ENCODE measurements around the gene GPR150. TPM values are rescaled to one million over a fixed set of nuclear protein-coding genes. Genes with fewer than 3 reads are reported as not detected.

Gene GPR150
- total and polyA plus RNA-seq, 2 of the 4 experiments (the other 2 are of a cell fraction) = under 0.01 to 0.10 TPM

- Histone ChIP-seq H2BK120ac (ENCODE audit: low read depth, low read length) (no peak overlapping the region), H3K36me3 (ENCODE audit: control insufficient read depth, insufficient read depth, low read length) (no peaks in the 10 kb centered on the region), H2BK20ac (ENCODE audit: low read depth, low read length) (no peak overlapping the region), H4K8ac (ENCODE audit: low read depth in 2 of 2, low read length in 2 of 2) (no peak overlapping the region), H3K4me3 (ENCODE audit: insufficient read depth, low read depth, low read length) (no peak overlapping the region), H4K91ac (ENCODE audit: insufficient read depth, low read depth, low read length) (no peak overlapping the region), H4K5ac (ENCODE audit: low read depth, low read length) (no peak overlapping the region), H3K4me1 (ENCODE audit: control insufficient read depth, insufficient read depth, low read length) (peaks cover 1% of the 10 kb centered on the region; the same call in 1 of the 2 replicates), H2BK5ac (ENCODE audit: low read depth, low read length, poor library complexity, severe bottlenecking) (no peak overlapping the region), H2BK15ac (ENCODE audit: low read depth, low read length) (no peak overlapping the region), H3K18ac (ENCODE audit: low read depth, low read length) (no peak overlapping the region), H3K56ac (ENCODE audit: extremely low read depth, insufficient read depth, low read length) (no peak overlapping the region), H3K23ac (ENCODE audit: low read depth, low read length) (no peak overlapping the region), H2AFZ (replicated peaks; ENCODE audit: low read length, poor library complexity) (no peak overlapping the region), H3K79me1 (ENCODE audit: low read depth in 1 of 2, low read length in 2 of 2) (no peaks in the 10 kb centered on the region), H3K4me2 (ENCODE audit: low read depth, low read length) (no peak overlapping the region), H4K20me1 (ENCODE audit: insufficient read depth, low read length) (no peaks in the 10 kb centered on the region), H3K9ac (ENCODE audit: low read depth, low read length) (no peak overlapping the region), H2AK5ac (ENCODE audit: low read depth, low read length) (no peak overlapping the region), H3K9me1 (ENCODE audit: insufficient read depth, low read length) (no peaks in the 10 kb centered on the region), H3K4ac (ENCODE audit: low read depth, low read length) (no peak overlapping the region), H3K14ac (replicated peaks; ENCODE audit: low read depth, low read length) (no peak overlapping the region), H2AK9ac (replicated peaks; ENCODE audit: low read depth, low read length, poor library complexity) (no peak overlapping the region), H3K9me3 (ENCODE audit: control insufficient read depth, insufficient read depth, low read length) (peaks cover 3% of the 10 kb centered on the region; the same call in 1 of the 2 replicates), H3K27ac (ENCODE audit: insufficient read depth, low read length) (no peak overlapping the region), H3K27me3 (ENCODE audit: control insufficient read depth, insufficient read depth, low read length) (no peaks in the 10 kb centered on the region)
- in situ Hi-C loops (cut with MboI; ENCODE audit: low sequenced_read_pairs) (no loop called here), dilution Hi-C loops (cut with HindIII; ENCODE audit: low sequenced_read_pairs, unreplicated experiment) (no loop called here), intact Hi-C loops (cut with micrococcal nuclease) (no loop called here)
- DNase-seq (no peak), ATAC-seq (ENCODE audit: low read depth) (no peak)
- ChIA-PET CTCF (interaction anchor here (0.6 kb wide), 1 partner anchor 443 kb away, joined by 8 read pairs; no protein-coding TSS in a partner anchor), POLR2A (ENCODE audit: unreplicated experiment) (no interaction called here)
- WGBS, 2 experiments (ENCODE audit: extremely low coverage in 2 of 2, insufficient read length in 1 of 2) = no CpG with 5 or more reads among the region's 7 CpGs
- TF ChIP-seq CEBPB (IDR thresholded peaks at IDR 0.05; ENCODE audit: low read depth, low read length) (no peak), RCOR1 (IDR thresholded peaks at IDR 0.05; ENCODE audit: insufficient replicate concordance, low read length) (no peak), NFE2L2 (IDR thresholded peaks at IDR 0.05; ENCODE audit: low read depth, low read length) (no peak), RAD21 (IDR thresholded peaks at IDR 0.05; ENCODE audit: low read length) (no peak), MXI1 (IDR thresholded peaks at IDR 0.05; ENCODE audit: borderline replicate concordance, low read depth, low read length) (no peak), FOS (IDR thresholded peaks at IDR 0.05; ENCODE audit: low read depth, low read length) (no peak), ELK1 (IDR thresholded peaks at IDR 0.05; ENCODE audit: borderline replicate concordance, low read depth, low read length) (no peak), CTCF (conservative IDR thresholded peaks at IDR 0.05; ENCODE audit: low read depth, low read length) (no peak), MAFK (IDR thresholded peaks at IDR 0.05; ENCODE audit: low read depth, low read length) (no peak), USF2 (IDR thresholded peaks at IDR 0.05; ENCODE audit: low read depth, low read length) (no peak), RFX5 (IDR thresholded peaks at IDR 0.05; ENCODE audit: low read depth, low read length) (no peak), SMC3 (IDR thresholded peaks at IDR 0.05; ENCODE audit: low read depth, low read length) (no peak), MAZ (IDR thresholded peaks at IDR 0.05; ENCODE audit: borderline replicate concordance, low read depth, low read length) (no peak), POLR2A (IDR thresholded peaks at IDR 0.05; ENCODE audit: low read depth, low read length) (no peak)
- no TSS peak for BruUV-seq (replicated peaks)
Observed at GRCh38 chr5:95610546-95610945, 9.3 kb upstream of the GPR150 start.

Measured in IMR-90 (cell line).